ENCODE measurements around the gene AKT1S1. TPM values are rescaled to one million over a fixed set of nuclear protein-coding genes. Genes with fewer than 3 reads are reported as not detected.

The AKT1S1 gene
- total and polyA plus RNA-seq, 7 donors: 48.0 to 103 (median 57.7) TPM

DNA sequence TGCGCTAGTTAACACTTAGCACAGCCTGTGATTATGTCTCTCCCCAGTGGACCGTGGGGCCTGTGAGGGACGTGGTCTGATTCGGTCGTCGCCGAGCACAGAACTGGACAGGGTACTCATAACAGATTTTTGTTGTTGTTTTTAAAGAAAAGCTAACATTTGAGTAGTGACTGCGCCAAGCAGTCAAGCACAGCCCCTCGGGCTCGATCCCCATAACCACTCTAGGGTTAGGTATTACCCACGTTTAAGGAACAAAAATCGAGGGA, 27.0 kb downstream of the AKT1S1 start:
- no peaks in the 10 kb centered on the region for H3K9me3 ChIP-seq
- H3K36me3 ChIP-seq (ENCODE audit: insufficient read depth in 1 of 2, low read depth in 1 of 2): peaks cover 0 to 10% of the 10 kb centered on the region in 2 donors
- WGBS, 3 donors: 49 to 56% (median 51%) methylated on average over 12 of the region's 12 CpGs
- intact Hi-C loops (cut with DNase I): loop anchor here in 1 of 2 donors (5.0 kb wide), 1 partner anchor 33 kb away; the partner anchor contains the start of gene MED25
- TF ChIP-seq, protein P1, sequence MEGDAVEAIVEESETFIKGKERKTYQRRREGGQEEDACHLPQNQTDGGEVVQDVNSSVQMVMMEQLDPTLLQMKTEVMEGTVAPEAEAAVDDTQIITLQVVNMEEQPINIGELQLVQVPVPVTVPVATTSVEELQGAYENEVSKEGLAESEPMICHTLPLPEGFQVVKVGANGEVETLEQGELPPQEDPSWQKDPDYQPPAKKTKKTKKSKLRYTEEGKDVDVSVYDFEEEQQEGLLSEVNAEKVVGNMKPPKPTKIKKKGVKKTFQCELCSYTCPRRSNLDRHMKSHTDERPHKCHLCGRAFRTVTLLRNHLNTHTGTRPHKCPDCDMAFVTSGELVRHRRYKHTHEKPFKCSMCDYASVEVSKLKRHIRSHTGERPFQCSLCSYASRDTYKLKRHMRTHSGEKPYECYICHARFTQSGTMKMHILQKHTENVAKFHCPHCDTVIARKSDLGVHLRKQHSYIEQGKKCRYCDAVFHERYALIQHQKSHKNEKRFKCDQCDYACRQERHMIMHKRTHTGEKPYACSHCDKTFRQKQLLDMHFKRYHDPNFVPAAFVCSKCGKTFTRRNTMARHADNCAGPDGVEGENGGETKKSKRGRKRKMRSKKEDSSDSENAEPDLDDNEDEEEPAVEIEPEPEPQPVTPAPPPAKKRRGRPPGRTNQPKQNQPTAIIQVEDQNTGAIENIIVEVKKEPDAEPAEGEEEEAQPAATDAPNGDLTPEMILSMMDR (IDR thresholded peaks at IDR 0.05): no peak
- ATAC-seq: peak; percentile 1 to 14 (median 4)
- DNase-seq: no peak
- H3K27ac ChIP-seq: peak overlapping the region; percentile 100
- H3K4me3 ChIP-seq: peak overlapping the region; percentile 96
- H3K4me1 ChIP-seq: peaks cover 34% of the 10 kb centered on the region
- no peaks in the 10 kb centered on the region for H3K27me3 ChIP-seq (ENCODE audit: insufficient read depth in 3 of 3, low read length in 2 of 3)

DNA sequence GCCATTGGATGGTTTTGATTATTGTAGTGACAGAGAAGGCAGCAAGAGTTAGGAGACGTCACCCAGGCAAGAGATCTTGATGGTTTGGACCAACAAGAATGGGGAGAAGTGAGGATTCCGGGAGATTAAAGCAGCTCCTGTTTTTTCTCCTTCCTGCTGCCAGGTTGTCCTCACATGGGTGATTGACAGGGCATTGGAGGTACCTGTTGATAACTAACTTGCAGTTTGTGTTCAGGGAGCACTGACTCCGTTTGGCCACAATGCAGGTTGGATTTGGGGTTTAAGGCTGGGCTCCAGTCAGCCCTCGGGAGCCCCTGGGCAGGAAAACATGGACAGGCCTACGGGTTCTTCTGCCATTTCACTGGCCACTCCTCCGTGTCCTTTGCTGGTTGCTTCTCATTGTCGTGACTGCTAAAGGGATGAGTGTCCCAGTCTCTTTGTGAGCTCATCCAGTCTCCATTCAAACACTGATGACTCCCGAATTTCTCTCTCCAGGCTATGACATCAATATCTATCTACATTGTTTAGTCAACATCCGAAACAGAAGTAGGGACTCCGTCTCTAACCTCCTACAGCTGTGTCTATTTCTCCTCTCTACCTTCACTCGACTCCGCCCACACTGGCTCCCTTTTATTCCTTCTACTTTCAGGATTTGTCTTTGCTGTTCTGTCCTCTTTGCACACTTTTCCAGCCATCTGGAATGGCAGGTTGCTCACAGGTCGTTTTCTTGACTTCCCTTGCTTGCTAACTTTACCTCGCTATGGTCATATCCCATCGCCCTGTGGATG, 27.5 kb downstream of the AKT1S1 start:
- TF ChIP-seq, protein P1 (IDR thresholded peaks at IDR 0.05): no peak
- Histone ChIP-seq H3K4me1 (peaks cover 39% of the 10 kb centered on the region), H3K9me3 (no peaks in the 10 kb centered on the region), H3K27ac (peak overlapping the region; percentile 100), H3K36me3 (ENCODE audit: insufficient read depth in 1 of 2, low read depth in 1 of 2) (peaks cover 0 to 5% of the 10 kb centered on the region in 2 donors), H3K27me3 (ENCODE audit: insufficient read depth in 3 of 3, low read length in 2 of 3) (no peaks in the 10 kb centered on the region), H3K4me3 (peak overlapping the region; percentile 96)
- intact Hi-C loops (cut with DNase I): loop anchor here in 1 of 2 donors (5.0 kb wide), 1 partner anchor 32 kb away; the partner anchor contains the start of gene MED25
- DNase-seq (no peak), ATAC-seq (peak in 1 of 4 donors; percentile 5)
- 81 to 90% (median 84%) methylated on average over 15 of the region's 15 CpGs for WGBS, 3 donors

DNA sequence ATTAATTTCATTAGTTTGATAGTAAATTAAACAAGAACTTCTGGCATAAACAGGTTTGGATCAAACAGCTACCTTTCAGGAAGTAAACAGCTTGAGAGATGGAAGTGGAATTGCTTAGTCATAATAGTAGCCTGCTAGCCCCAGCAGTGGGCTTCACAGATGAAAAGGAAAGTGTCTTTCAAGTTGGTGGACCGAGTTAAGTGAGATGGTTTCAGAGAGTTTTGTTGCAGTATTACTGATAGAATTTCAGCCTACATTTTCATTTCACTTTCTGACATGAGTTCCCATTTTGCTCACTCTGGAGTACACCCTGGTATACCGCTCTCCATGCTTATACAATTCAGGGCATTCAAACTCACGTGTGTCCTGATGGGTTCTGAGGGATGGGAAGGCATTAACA, 28.2 kb downstream of the AKT1S1 start:
- Histone ChIP-seq H3K27ac (peak overlapping the region; percentile 100), H3K9me3 (no peaks in the 10 kb centered on the region), H3K4me1 (peaks cover 43% of the 10 kb centered on the region), H3K4me3 (no peak overlapping the region), H3K27me3 (ENCODE audit: insufficient read depth in 3 of 3, low read length in 2 of 3) (no peaks in the 10 kb centered on the region), H3K36me3 (ENCODE audit: insufficient read depth in 1 of 2, low read depth in 1 of 2) (no peaks in the 10 kb centered on the region)
- DNase-seq (no peak), ATAC-seq (no peak)
- 88 to 95% (median 88%) methylated on average over 3 of the region's 3 CpGs for WGBS, 3 donors
- intact Hi-C loops (cut with DNase I): no loop called here
- TF ChIP-seq, protein P1 (IDR thresholded peaks at IDR 0.05): no peak

DNA sequence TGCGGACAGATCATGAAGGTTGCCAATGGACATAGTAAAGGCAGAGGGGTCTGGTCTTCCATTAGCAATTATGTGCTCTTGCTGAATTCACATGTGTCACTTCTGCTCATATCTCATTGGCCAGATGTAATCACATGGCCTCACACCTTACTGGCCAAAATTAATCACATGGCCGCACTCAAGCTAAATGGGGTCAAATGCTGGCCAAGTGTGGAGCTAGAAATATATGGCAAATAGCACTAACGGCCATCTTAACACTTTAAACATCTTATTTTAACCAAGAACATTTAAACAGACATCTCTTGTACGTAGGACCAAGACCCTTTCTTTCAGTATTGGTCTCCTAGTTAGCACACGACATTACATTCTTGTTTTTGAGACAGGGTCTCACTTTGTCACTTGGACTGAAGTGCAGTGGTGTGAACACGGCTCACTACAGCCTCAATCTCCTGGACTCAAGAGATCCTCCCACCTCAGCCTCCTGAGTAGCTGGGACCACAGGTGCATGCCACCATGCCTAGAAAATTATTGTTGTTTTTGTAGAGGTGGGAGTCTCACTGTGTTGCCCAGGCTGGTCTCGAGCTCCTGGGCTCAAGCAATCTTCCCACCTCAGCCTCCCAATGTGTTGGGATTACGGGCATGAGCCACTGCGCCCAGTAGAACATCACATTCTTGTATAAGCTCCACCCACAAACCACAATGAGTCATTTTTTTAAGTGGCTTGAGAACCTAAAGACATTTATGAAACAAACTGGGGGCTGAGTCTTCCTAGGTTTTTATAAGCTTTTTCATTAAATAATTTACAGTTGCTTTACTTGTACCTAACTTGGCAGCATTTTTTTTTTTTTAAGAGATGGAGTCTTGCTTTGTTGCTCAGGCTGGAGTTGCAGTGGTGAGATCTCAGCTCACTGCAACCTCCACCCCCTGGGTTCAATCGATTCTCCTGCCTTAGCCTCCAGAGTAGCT, 29.1 kb downstream of the AKT1S1 start:
- DNase-seq (no peak), ATAC-seq (no peak)
- WGBS, 3 donors: 90 to 94% (median 94%) methylated on average over 10 of the region's 10 CpGs
- Histone ChIP-seq H3K27ac (peak overlapping the region; percentile 9), H3K36me3 (ENCODE audit: insufficient read depth in 1 of 2, low read depth in 1 of 2) (no peaks in the 10 kb centered on the region), H3K9me3 (no peaks in the 10 kb centered on the region), H3K27me3 (ENCODE audit: insufficient read depth in 3 of 3, low read length in 2 of 3) (no peaks in the 10 kb centered on the region), H3K4me3 (no peak overlapping the region), H3K4me1 (peaks cover 34% of the 10 kb centered on the region)
- TF ChIP-seq, protein P1 (IDR thresholded peaks at IDR 0.05): no peak
- intact Hi-C loops (cut with DNase I): no loop called here

Measured in psoas muscle (tissue), 8 donors.